Measurements from ENCODE around the gene FCN2. TPM values are rescaled to one million over a fixed set of nuclear protein-coding genes. Genes with fewer than 3 reads are reported as not detected.

Gene FCN2
- total and polyA plus RNA-seq, 4 donors: 0.20 to 0.22 TPM; not detected in 2

DNA sequence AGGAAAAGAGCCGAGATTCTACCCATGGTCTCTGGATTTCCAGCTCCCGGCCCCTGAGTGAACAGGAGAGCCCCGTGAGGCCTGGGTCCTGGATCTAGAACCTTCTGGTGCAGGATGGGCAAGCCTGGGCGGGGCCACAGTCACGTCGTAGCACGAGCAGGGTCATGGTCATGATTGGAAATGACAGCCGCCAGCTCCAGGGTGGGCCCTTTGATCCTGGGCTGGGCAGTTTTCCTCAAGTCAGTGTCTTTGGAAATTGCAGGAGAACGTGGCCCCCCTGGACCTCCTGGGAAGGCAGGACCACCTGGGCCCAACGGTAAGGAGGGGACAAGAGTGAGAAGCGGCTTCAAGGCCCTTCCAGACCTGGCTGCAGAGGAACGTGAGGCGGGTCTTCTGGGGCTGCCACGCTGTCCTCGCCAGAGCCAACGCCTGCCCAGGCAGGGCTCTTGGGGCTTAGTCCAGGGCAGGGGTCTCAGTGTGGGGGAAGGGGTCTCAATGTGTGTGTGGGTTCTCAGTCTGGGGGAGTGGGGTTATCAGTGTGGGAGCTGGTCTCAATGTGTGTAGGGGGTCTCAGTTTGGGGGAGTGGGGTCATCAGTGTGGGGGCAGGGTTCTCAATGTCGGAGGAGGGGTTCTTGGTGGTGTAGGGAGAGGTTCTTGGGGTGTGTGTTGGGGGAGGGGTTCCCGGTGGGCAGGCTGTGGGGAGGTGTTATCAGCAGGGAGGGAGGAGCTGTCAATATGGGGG lies 2.6 kb downstream of the FCN2 start:
- H3K27me3 ChIP-seq (ENCODE audit: control insufficient read depth in 3 of 3, insufficient read depth in 3 of 3, low read length in 2 of 3): no peaks in the 10 kb centered on the region
- WGBS, 2 donors: 92 to 95% methylated on average over 18 of the region's 18 CpGs
- H3K36me3 ChIP-seq (ENCODE audit: control insufficient read depth in 4 of 4, insufficient read depth in 4 of 4, low read length in 4 of 4): no peaks in the 10 kb centered on the region
- peaks cover 0 to 16% (median 0%) of the 10 kb centered on the region in 5 donors for H3K4me1 ChIP-seq (ENCODE audit: control insufficient read depth in 5 of 5, insufficient read depth in 5 of 5, low read length in 5 of 5)
- peaks cover 0 to 3% (median 0%) of the 10 kb centered on the region in 4 donors for H3K9me3 ChIP-seq (ENCODE audit: control insufficient read depth in 4 of 4, insufficient read depth in 3 of 4, low read length in 3 of 4)
- DNase-seq (no peak), ATAC-seq (ENCODE audit: insufficient read depth, low FRiP score) (no peak)
- no peak overlapping the region for H3K4me3 ChIP-seq
- H3K27ac ChIP-seq (ENCODE audit: low read depth in 1 of 2, low read length in 1 of 2): no peak overlapping the region
- H3K9ac ChIP-seq (ENCODE audit: insufficient read depth in 1 of 2, low read length in 2 of 2): no peak overlapping the region
- TF ChIP-seq, protein P1, sequence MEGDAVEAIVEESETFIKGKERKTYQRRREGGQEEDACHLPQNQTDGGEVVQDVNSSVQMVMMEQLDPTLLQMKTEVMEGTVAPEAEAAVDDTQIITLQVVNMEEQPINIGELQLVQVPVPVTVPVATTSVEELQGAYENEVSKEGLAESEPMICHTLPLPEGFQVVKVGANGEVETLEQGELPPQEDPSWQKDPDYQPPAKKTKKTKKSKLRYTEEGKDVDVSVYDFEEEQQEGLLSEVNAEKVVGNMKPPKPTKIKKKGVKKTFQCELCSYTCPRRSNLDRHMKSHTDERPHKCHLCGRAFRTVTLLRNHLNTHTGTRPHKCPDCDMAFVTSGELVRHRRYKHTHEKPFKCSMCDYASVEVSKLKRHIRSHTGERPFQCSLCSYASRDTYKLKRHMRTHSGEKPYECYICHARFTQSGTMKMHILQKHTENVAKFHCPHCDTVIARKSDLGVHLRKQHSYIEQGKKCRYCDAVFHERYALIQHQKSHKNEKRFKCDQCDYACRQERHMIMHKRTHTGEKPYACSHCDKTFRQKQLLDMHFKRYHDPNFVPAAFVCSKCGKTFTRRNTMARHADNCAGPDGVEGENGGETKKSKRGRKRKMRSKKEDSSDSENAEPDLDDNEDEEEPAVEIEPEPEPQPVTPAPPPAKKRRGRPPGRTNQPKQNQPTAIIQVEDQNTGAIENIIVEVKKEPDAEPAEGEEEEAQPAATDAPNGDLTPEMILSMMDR (IDR thresholded peaks at IDR 0.05; ENCODE audit: control extremely low read depth, extremely low read depth): no peak

- no peaks in the 10 kb centered on the region for H3K27me3 ChIP-seq (ENCODE audit: control insufficient read depth in 3 of 3, insufficient read depth in 3 of 3, low read length in 2 of 3)
- peaks cover 0 to 3% (median 0%) of the 10 kb centered on the region in 4 donors for H3K9me3 ChIP-seq (ENCODE audit: control insufficient read depth in 4 of 4, insufficient read depth in 3 of 4, low read length in 3 of 4)
- no peaks in the 10 kb centered on the region for H3K36me3 ChIP-seq (ENCODE audit: control insufficient read depth in 4 of 4, insufficient read depth in 4 of 4, low read length in 4 of 4)
- no peak overlapping the region for H3K9ac ChIP-seq (ENCODE audit: insufficient read depth in 1 of 2, low read length in 2 of 2)
- H3K4me3 ChIP-seq: no peak overlapping the region
- ATAC-seq (ENCODE audit: insufficient read depth, low FRiP score) (no peak), DNase-seq (no peak)
- TF ChIP-seq, protein P1 (IDR thresholded peaks at IDR 0.05; ENCODE audit: control extremely low read depth, extremely low read depth): no peak
- no peak overlapping the region for H3K27ac ChIP-seq (ENCODE audit: low read depth in 1 of 2, low read length in 1 of 2)
- H3K4me1 ChIP-seq (ENCODE audit: control insufficient read depth in 5 of 5, insufficient read depth in 5 of 5, low read length in 5 of 5): peaks cover 0 to 16% (median 0%) of the 10 kb centered on the region in 5 donors
- 82 to 88% methylated on average over 8 of the region's 8 CpGs for WGBS, 2 donors
Measured at GRCh38 chr9:134884492-134884891, 3.9 kb downstream of the FCN2 start.

DNA sequence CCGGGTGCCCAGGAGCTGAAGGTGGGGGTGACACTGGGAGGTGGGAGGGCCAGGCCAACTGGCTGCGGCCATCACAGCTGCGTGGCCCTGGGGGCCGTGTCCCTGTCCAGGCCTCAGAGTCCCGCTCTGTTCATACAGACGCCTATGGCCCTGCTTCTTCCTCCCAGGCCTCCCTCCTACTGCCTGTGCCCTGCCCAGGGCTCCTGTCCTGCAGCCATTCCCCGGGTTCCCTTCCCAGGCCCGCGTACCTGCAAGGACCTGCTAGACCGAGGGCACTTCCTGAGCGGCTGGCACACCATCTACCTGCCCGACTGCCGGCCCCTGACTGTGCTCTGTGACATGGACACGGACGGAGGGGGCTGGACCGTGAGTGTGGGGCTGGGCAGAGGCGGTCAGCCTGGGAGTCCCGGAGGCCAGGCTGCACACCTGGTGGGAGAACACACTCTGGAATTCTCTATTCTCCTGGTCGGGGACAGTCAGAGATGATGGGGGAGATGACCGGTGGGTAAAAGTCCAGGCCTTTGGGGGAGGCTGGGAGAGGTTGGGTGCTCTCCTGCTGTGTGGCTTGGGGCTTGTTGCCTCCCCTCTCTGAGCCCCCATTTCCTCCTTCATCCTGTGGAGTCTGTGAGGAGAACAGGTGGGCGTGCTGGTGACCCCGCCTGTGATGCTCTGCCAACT lies 4.5 kb downstream of the FCN2 start:
- TF ChIP-seq, protein P1 (IDR thresholded peaks at IDR 0.05; ENCODE audit: control extremely low read depth, extremely low read depth): no peak
- Histone ChIP-seq H3K4me1 (ENCODE audit: control insufficient read depth in 5 of 5, insufficient read depth in 5 of 5, low read length in 5 of 5) (peaks cover 0 to 16% (median 0%) of the 10 kb centered on the region in 5 donors), H3K27ac (ENCODE audit: low read depth in 1 of 2, low read length in 1 of 2) (no peak overlapping the region), H3K9ac (ENCODE audit: insufficient read depth in 1 of 2, low read length in 2 of 2) (no peak overlapping the region), H3K4me3 (no peak overlapping the region), H3K9me3 (ENCODE audit: control insufficient read depth in 4 of 4, insufficient read depth in 3 of 4, low read length in 3 of 4) (peaks cover 0 to 3% (median 0%) of the 10 kb centered on the region in 4 donors), H3K36me3 (ENCODE audit: control insufficient read depth in 4 of 4, insufficient read depth in 4 of 4, low read length in 4 of 4) (no peaks in the 10 kb centered on the region), H3K27me3 (ENCODE audit: control insufficient read depth in 3 of 3, insufficient read depth in 3 of 3, low read length in 2 of 3) (no peaks in the 10 kb centered on the region)
- WGBS, 2 donors: 93 to 94% methylated on average over 22 of the region's 22 CpGs
- no peak for ATAC-seq (ENCODE audit: insufficient read depth, low FRiP score)
- DNase-seq: no peak

Measured in lung (tissue), 12 donors.